Endodermal cell (in vitro differentiated cells): ENCODE data around the gene DCXR. TPM values are rescaled to one million over a fixed set of nuclear protein-coding genes. Genes with fewer than 3 reads are reported as not detected.

Experiments used
- DNase-seq: peaks from one replicate; pipeline ENCODE4 v3.0.0-alpha.2; 2017
- H3K27ac ChIP-seq: 2 replicates; pipeline ENCODE4 v1.5.1; 2013; ENCODE audit warnings: mild to moderate bottlenecking, low read depth, low read length, moderate library complexity
- H3K27me3 ChIP-seq: 2 replicates; pipeline ENCODE4 v1.6.1; 2013; ENCODE audit warnings: mild to moderate bottlenecking, low read length, moderate library complexity; ENCODE audit not compliant: insufficient read depth, control insufficient read depth, poor library complexity, severe bottlenecking
- H3K36me3 ChIP-seq: 2 replicates; pipeline ENCODE4 v1.7.0; 2013; ENCODE audit warnings: mild to moderate bottlenecking, low read length, moderate library complexity; ENCODE audit not compliant: control insufficient read depth, insufficient read depth
- H3K4me1 ChIP-seq: one replicate; pipeline ENCODE4 v1.7.0; 2013; ENCODE audit warnings: low read length; ENCODE audit not compliant: control insufficient read depth, insufficient read depth
- H3K4me3 ChIP-seq: 2 replicates; pipeline ENCODE4 v1.5.1; 2013; ENCODE audit warnings: mild to moderate bottlenecking, low read length, moderate library complexity
- H3K9ac ChIP-seq: 2 replicates; pipeline ENCODE4 v1.6.1; 2013; ENCODE audit warnings: mild to moderate bottlenecking, low read length, moderate library complexity; ENCODE audit not compliant: poor library complexity, severe bottlenecking; ENCODE audit errors: extremely low read depth
- H3K9me3 ChIP-seq: 2 replicates; pipeline ENCODE4 v1.6.1; 2013; ENCODE audit warnings: mild to moderate bottlenecking, low read length, moderate library complexity; ENCODE audit not compliant: control insufficient read depth
- H3K27ac Mint-ChIP-seq: 2 replicates; pipeline ENCODE4 v1.8.0; 2020; ENCODE audit warnings: mixed read lengths
- H3K27me3 Mint-ChIP-seq: 2 replicates; pipeline ENCODE4 v1.8.0; 2021; ENCODE audit warnings: mild to moderate bottlenecking, mixed read lengths; ENCODE audit not compliant: insufficient read depth
- H3K36me3 Mint-ChIP-seq: 2 replicates; pipeline ENCODE4 v1.8.0; 2020; ENCODE audit warnings: low read depth, mixed read lengths
- H3K4me1 Mint-ChIP-seq: 2 replicates; pipeline ENCODE4 v1.8.0; 2020; ENCODE audit warnings: mixed read lengths
- H3K4me3 Mint-ChIP-seq: 2 replicates; pipeline ENCODE4 v1.8.0; 2020; ENCODE audit warnings: mild to moderate bottlenecking, moderate library complexity, mixed read lengths
- H3K9me3 Mint-ChIP-seq: 2 replicates; pipeline ENCODE4 v1.8.0; 2020; ENCODE audit warnings: mild to moderate bottlenecking, mixed read lengths
- WGBS, 2 experiments: methylation state at CpG; one replicate each; pipeline versions ENCODE4 v1.1.5 to v1.1.7; 2013; ENCODE audit warnings: missing lambda C conversion rate in 2 of 2, mixed read lengths in 1 of 2; ENCODE audit not compliant: insufficient coverage in 1 of 2, insufficient read length in 1 of 2; 5-methylcytosine and 5-hydroxymethylcytosine counted together
- total RNA-seq, 2 donors: library from RNA; stranded (reverse); fragmentation: NEBNext Ultra II Directional in 1 of 2; extraction: Animal tissue kit (Norgen Biotek cat#: 25700) in 1 of 2; gene quantifications; 2 replicates in 1 of 2; 3 replicates in 1 of 2; pipeline ENCODE4 v1.2.1, GENCODE V29; 2021
- TF ChIP-seq, protein P1 (sequence below): fragments of 200-600 bp; sonication (generic); conservative IDR thresholded peaks from 2 replicates; pipeline ENCODE4 v1.5.0; 2021; ENCODE audit warnings: antibody characterized with exemption, mild to moderate bottlenecking

Gene DCXR
- total RNA-seq, 2 donors from 2014 or later = 73.8 to 83.6 TPM

DNA sequence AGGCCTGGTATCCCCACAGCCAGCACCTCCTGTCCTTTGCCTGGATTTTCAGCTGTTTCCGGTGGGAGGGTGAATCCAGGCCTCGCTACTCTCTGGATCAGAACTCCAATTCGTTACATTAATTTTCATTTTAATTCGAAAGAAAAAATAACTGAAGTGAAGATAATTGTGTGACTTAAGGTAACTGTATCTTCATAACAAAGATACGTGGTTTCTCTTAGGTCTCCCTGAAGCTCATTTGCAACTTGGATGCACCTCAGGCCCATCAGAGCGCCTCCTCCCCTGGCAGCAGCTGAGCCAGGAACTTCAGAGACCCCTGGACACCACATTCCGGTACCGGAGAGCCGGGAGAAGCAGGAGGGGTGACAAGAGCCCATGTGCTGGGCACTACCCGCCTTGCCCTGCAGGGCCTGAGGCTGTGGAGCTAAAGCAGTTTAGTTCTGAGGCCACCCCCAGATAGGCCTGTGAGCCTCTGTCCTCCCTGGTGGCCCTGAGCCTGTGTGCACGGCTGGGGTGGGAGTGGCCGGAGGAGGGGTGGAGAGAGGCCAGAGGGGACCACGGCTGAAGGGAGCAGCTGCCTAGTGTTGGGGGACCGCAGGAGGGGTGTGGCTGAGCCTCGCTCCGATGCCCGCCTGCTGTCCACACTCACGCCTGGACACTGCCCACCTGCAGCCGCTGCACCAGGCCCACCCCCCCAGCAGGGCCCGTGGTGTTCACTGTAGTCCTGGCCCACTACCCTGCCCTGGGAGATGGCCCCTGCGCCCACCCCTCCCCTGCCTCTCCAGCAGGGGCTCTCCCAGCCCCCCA, 39.5 kb upstream of the DCXR start:
- H3K4me3 Mint-ChIP-seq = no peak overlapping the region
- Histone ChIP-seq H3K27ac (peak overlapping the region; percentile 40), H3K36me3 (peaks cover 17% of the 10 kb centered on the region), H3K9me3 (no peaks in the 10 kb centered on the region), H3K4me3 (no peak overlapping the region), H3K9ac (no peak overlapping the region), H3K4me1 (no peaks in the 10 kb centered on the region), H3K27me3 (no peaks in the 10 kb centered on the region)
- H3K9me3 Mint-ChIP-seq = no peaks in the 10 kb centered on the region
- peaks cover 21% of the 10 kb centered on the region for H3K36me3 Mint-ChIP-seq
- H3K4me1 Mint-ChIP-seq = no peaks in the 10 kb centered on the region
- TF ChIP-seq, protein P1, sequence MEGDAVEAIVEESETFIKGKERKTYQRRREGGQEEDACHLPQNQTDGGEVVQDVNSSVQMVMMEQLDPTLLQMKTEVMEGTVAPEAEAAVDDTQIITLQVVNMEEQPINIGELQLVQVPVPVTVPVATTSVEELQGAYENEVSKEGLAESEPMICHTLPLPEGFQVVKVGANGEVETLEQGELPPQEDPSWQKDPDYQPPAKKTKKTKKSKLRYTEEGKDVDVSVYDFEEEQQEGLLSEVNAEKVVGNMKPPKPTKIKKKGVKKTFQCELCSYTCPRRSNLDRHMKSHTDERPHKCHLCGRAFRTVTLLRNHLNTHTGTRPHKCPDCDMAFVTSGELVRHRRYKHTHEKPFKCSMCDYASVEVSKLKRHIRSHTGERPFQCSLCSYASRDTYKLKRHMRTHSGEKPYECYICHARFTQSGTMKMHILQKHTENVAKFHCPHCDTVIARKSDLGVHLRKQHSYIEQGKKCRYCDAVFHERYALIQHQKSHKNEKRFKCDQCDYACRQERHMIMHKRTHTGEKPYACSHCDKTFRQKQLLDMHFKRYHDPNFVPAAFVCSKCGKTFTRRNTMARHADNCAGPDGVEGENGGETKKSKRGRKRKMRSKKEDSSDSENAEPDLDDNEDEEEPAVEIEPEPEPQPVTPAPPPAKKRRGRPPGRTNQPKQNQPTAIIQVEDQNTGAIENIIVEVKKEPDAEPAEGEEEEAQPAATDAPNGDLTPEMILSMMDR = peak; percentile 32
- 91 to 96% methylated on average over 15 to 21 of the region's 21 CpGs for WGBS, 2 experiments
- H3K27ac Mint-ChIP-seq = no peak overlapping the region
- H3K27me3 Mint-ChIP-seq = peaks cover 11% of the 10 kb centered on the region
- peak; percentile 79 for DNase-seq

DNA sequence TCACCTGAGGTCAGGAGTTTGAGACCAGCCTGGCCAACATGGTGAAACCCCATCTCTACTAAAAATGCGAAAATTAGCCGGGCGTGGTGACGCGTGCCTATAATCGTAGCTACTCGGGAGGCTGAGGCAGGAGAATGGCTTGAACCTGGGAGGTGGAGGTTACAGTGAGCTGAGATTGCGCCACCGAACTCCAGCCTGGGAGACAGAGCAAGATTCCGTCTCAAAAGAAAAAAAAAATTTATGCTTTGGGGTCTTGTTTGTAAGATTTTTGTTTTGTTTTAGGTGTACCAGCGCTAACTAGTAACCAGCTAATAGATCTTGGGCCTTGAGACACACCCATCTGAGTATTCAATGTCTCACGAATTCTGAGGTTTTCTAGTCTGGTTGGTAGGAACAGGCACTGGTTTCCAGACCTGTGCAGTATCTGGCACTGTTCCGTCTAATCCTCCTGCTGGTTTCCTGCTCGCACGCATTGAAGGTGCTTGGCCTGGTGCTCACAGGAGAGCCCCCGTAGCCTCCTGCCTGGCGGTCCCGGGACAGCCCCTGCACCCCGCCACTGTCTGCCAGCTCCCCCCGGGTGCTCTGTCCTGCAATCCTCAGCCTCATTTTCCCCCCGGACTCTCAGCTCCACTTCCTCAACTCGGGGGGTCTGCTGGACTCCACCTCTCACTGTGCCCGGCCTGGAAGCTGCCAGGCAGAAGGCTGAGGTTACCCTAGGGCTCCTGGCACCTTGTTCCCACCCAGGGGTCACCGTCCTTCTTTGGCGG, 38.7 kb upstream of the DCXR start:
- Mint-ChIP-seq H3K27me3 (peaks cover 12% of the 10 kb centered on the region), H3K4me3 (no peak overlapping the region), H3K36me3 (peaks cover 21% of the 10 kb centered on the region), H3K27ac (peak overlapping the region; percentile 35), H3K4me1 (no peaks in the 10 kb centered on the region), H3K9me3 (no peaks in the 10 kb centered on the region)
- no peaks in the 10 kb centered on the region for H3K9me3 ChIP-seq
- TF ChIP-seq, protein P1 = no peak
- no peak overlapping the region for H3K9ac ChIP-seq
- H3K27ac ChIP-seq = peak overlapping the region; percentile 40
- no peak for DNase-seq
- WGBS, 2 experiments = 93% methylated on average over 19 to 25 of the region's 25 CpGs
- H3K4me1 ChIP-seq = no peaks in the 10 kb centered on the region
- H3K36me3 ChIP-seq = peaks cover 13% of the 10 kb centered on the region
- no peaks in the 10 kb centered on the region for H3K27me3 ChIP-seq
- no peak overlapping the region for H3K4me3 ChIP-seq

DNA sequence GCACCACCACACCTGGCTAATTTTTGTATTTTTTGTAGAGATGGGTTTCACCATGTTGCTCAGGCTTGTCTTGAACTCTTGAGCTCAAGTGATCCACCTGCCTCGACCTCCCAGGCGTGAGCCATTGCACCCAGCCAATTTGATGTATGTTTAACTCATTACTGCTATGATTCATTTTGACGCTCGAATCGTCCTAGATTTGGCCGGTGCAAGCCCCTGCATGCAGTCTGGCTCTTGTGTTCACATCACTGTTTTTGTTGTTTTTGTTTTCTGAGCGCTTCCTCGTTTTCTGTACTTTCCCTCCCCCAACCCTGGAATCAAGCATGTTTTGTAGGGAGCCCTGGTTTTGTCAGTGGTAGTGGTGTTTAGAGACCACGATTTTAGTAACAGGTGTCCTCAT, 35.9 kb upstream of the DCXR start:
- H3K27ac Mint-ChIP-seq = no peak overlapping the region
- H3K9me3 ChIP-seq = no peaks in the 10 kb centered on the region
- peaks cover 10% of the 10 kb centered on the region for H3K27me3 ChIP-seq
- no peak overlapping the region for H3K9ac ChIP-seq
- H3K4me1 ChIP-seq = no peaks in the 10 kb centered on the region
- no peak overlapping the region for H3K27ac ChIP-seq
- TF ChIP-seq, protein P1 = no peak
- no peak overlapping the region for H3K4me3 ChIP-seq
- H3K9me3 Mint-ChIP-seq = no peaks in the 10 kb centered on the region
- no peak for DNase-seq
- peaks cover 3% of the 10 kb centered on the region for H3K36me3 Mint-ChIP-seq
- WGBS, 2 experiments = 85 to 89% methylated on average over 7 to 9 of the region's 9 CpGs
- peaks cover 22% of the 10 kb centered on the region for H3K27me3 Mint-ChIP-seq
- H3K36me3 ChIP-seq = no peaks in the 10 kb centered on the region
- H3K4me3 Mint-ChIP-seq = no peak overlapping the region
- no peaks in the 10 kb centered on the region for H3K4me1 Mint-ChIP-seq
